OCI-LY1 (cell line): ENCODE measurements around the gene TMPRSS3.

Source experiments
- H2AFZ ChIP-seq: fragments of 200-600 bp; sonication (generic), shearing (Covaris generic); 2 replicates; pipeline ENCODE4 v1.6.0; 2014; ENCODE audit warnings: antibody characterized with exemption, mild to moderate bottlenecking, low read length
- H3F3A ChIP-seq: fragments of 200-600 bp; sonication (generic), shearing (Covaris generic); 2 replicates; pipeline ENCODE4 v1.6.0; 2014; ENCODE audit warnings: mild to moderate bottlenecking, antibody characterized with exemption, low read length, moderate library complexity; ENCODE audit not compliant: insufficient read depth
- H3K27ac ChIP-seq: fragments of 200-600 bp; sonication (generic); 2 replicates; pipeline ENCODE4 v1.5.1; 2014; ENCODE audit warnings: low read length, mixed run types, mild to moderate bottlenecking, low read depth; ENCODE audit not compliant: poor library complexity, severe bottlenecking
- H3K27me3 ChIP-seq: fragments of 200-600 bp; sonication (generic); 2 replicates; pipeline ENCODE4 v1.6.0; 2014; ENCODE audit warnings: antibody characterized with exemption, mild to moderate bottlenecking, low read length, moderate library complexity; ENCODE audit not compliant: insufficient read depth
- H3K36me3 ChIP-seq: fragments of 200-600 bp; sonication (generic); 2 replicates; pipeline ENCODE4 v1.6.1; 2014; ENCODE audit warnings: mild to moderate bottlenecking, antibody characterized with exemption, low read length, moderate library complexity, mixed read lengths; ENCODE audit not compliant: insufficient read depth
- H3K4me1 ChIP-seq: fragments of 200-600 bp; sonication (generic); 2 replicates; pipeline ENCODE4 v1.5.1; 2014; ENCODE audit warnings: mild to moderate bottlenecking, low read length, moderate library complexity; ENCODE audit not compliant: insufficient read depth, severe bottlenecking
- H3K4me2 ChIP-seq: fragments of 200-600 bp; sonication (generic), shearing (Covaris generic); 2 replicates; pipeline ENCODE4 v1.6.1; 2014; ENCODE audit warnings: low read length
- H3K4me3 ChIP-seq: fragments of 200-600 bp; sonication (generic); 2 replicates; pipeline ENCODE4 v1.5.1; 2014; ENCODE audit warnings: low read length, low read depth, mild to moderate bottlenecking, mixed read lengths; ENCODE audit not compliant: poor library complexity, severe bottlenecking
- H3K79me2 ChIP-seq: fragments of 200-600 bp; shearing (Covaris generic); 2 replicates; pipeline ENCODE4 v1.6.1; 2016; ENCODE audit warnings: mixed run types, low read length, mixed read lengths; ENCODE audit not compliant: insufficient read depth
- H3K9ac ChIP-seq: fragments of 200-600 bp; sonication (generic), shearing (Covaris generic); 2 replicates; pipeline ENCODE4 v1.6.1; 2014; ENCODE audit warnings: mild to moderate bottlenecking, low read length, mixed read lengths
- H3K9me2 ChIP-seq: fragments of 200-600 bp; sonication (generic), shearing (Covaris generic); 2 replicates; pipeline ENCODE4 v1.6.1; 2014; ENCODE audit warnings: low read depth, mild to moderate bottlenecking, low read length, mixed read lengths
- H3K9me3 ChIP-seq: fragments of 200-600 bp; shearing (Covaris generic); 2 replicates; pipeline ENCODE4 v1.6.1; 2014; ENCODE audit warnings: low read length, mixed read lengths
- H4K20me1 ChIP-seq: fragments of 200-600 bp; sonication (generic), shearing (Covaris generic); 2 replicates; pipeline ENCODE4 v1.6.0; 2016; ENCODE audit warnings: mild to moderate bottlenecking, low read length; ENCODE audit not compliant: insufficient read depth
- EZH2 ChIP-seq: fragments of 200-600 bp; sonication (generic), shearing (Covaris generic); IDR thresholded peaks from 2 replicates; pipeline ENCODE4 v1.8.0; 2017; ENCODE audit warnings: borderline replicate concordance, mixed run types, mild to moderate bottlenecking, antibody characterized with exemption, low read length, moderate library complexity, mixed read lengths
- TF ChIP-seq, protein P1 (sequence below): fragments of 200-600 bp; sonication (generic), shearing (Covaris generic); IDR thresholded peaks from 2 replicates; pipeline ENCODE4 v1.5.1; 2017; ENCODE audit warnings: mild to moderate bottlenecking, antibody characterized with exemption, low read length, moderate library complexity, mixed read lengths

Gene TMPRSS3

DNA sequence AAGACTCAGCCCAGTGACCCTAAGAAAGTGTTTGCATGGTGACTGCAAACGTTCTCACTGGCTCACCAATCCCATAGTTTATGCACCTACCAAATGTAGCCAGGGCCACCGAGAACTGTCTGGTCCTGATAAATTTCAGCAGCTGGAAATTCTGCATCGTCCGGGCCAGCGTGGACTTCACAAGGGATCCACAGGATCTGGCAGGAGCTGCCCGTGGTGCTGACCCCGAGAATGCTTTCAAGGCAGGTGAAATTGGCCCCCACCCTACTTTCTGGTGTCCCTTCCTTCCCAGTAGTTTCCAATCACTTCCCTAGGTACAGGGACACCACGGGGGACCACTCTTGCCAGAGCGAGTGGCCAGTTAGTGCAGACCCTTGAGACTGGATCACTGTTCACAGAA lies 34.0 kb upstream of the TMPRSS3 start:
- Histone ChIP-seq H2AFZ (no peak overlapping the region), H3K4me2 (no peak overlapping the region), H3K36me3 (no peaks in the 10 kb centered on the region), H3K9me2 (no peaks in the 10 kb centered on the region), H3F3A (no peaks in the 10 kb centered on the region), H3K9ac (no peak overlapping the region), H3K27me3 (peaks cover 13% of the 10 kb centered on the region; the same call in 1 of the 2 replicates), H3K4me3 (no peak overlapping the region), H3K9me3 (peaks cover 7% of the 10 kb centered on the region), H4K20me1 (no peaks in the 10 kb centered on the region), H3K79me2 (no peaks in the 10 kb centered on the region), H3K27ac (no peak overlapping the region), H3K4me1 (no peaks in the 10 kb centered on the region)
- TF ChIP-seq, protein P1, sequence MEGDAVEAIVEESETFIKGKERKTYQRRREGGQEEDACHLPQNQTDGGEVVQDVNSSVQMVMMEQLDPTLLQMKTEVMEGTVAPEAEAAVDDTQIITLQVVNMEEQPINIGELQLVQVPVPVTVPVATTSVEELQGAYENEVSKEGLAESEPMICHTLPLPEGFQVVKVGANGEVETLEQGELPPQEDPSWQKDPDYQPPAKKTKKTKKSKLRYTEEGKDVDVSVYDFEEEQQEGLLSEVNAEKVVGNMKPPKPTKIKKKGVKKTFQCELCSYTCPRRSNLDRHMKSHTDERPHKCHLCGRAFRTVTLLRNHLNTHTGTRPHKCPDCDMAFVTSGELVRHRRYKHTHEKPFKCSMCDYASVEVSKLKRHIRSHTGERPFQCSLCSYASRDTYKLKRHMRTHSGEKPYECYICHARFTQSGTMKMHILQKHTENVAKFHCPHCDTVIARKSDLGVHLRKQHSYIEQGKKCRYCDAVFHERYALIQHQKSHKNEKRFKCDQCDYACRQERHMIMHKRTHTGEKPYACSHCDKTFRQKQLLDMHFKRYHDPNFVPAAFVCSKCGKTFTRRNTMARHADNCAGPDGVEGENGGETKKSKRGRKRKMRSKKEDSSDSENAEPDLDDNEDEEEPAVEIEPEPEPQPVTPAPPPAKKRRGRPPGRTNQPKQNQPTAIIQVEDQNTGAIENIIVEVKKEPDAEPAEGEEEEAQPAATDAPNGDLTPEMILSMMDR = no peak

GRCh38 chr21:42429021-42429420 lies 33.2 kb upstream of the TMPRSS3 start:
- H3K36me3 ChIP-seq = no peaks in the 10 kb centered on the region
- H3K27me3 ChIP-seq = peaks cover 13% of the 10 kb centered on the region; the same call in 1 of the 2 replicates
- no peaks in the 10 kb centered on the region for H3K4me1 ChIP-seq
- H3K9me2 ChIP-seq = no peaks in the 10 kb centered on the region
- H3K9me3 ChIP-seq = peaks cover 7% of the 10 kb centered on the region
- no peak overlapping the region for H3K9ac ChIP-seq
- no peak overlapping the region for H3K27ac ChIP-seq
- no peaks in the 10 kb centered on the region for H3F3A ChIP-seq
- TF ChIP-seq, protein P1 = no peak
- no peak for TF ChIP-seq EZH2
- H2AFZ ChIP-seq = no peak overlapping the region
- no peak overlapping the region for H3K4me2 ChIP-seq
- no peak overlapping the region for H3K4me3 ChIP-seq
- H3K79me2 ChIP-seq = no peaks in the 10 kb centered on the region
- no peaks in the 10 kb centered on the region for H4K20me1 ChIP-seq

GRCh38 chr21:42427809-42428419 lies 32.1 kb upstream of the TMPRSS3 start:
- H4K20me1 ChIP-seq = no peaks in the 10 kb centered on the region
- H3K9me3 ChIP-seq = peaks cover 6% of the 10 kb centered on the region
- peaks cover 8% of the 10 kb centered on the region; the same call in 1 of the 2 replicates for H3K27me3 ChIP-seq
- no peaks in the 10 kb centered on the region for H3F3A ChIP-seq
- no peaks in the 10 kb centered on the region for H3K4me1 ChIP-seq
- H3K27ac ChIP-seq = no peak overlapping the region
- no peak overlapping the region for H3K9ac ChIP-seq
- no peaks in the 10 kb centered on the region for H3K9me2 ChIP-seq
- no peak overlapping the region for H3K4me2 ChIP-seq
- no peak overlapping the region for H3K4me3 ChIP-seq
- no peaks in the 10 kb centered on the region for H3K36me3 ChIP-seq
- no peak overlapping the region for H2AFZ ChIP-seq
- TF ChIP-seq, protein P1 = no peak
- TF ChIP-seq EZH2 = no peak
- H3K79me2 ChIP-seq = no peaks in the 10 kb centered on the region
